OCI-LY1 (cell line): Measurements from ENCODE around the gene TMEM220.

Experiments used
- H2AFZ ChIP-seq: fragments of 200-600 bp; sonication (generic), shearing (Covaris generic); 2 replicates; pipeline ENCODE4 v1.6.0; 2014; ENCODE audit warnings: antibody characterized with exemption, mild to moderate bottlenecking, low read length
- H3F3A ChIP-seq: fragments of 200-600 bp; sonication (generic), shearing (Covaris generic); 2 replicates; pipeline ENCODE4 v1.6.0; 2014; ENCODE audit warnings: mild to moderate bottlenecking, antibody characterized with exemption, low read length, moderate library complexity; ENCODE audit not compliant: insufficient read depth
- H3K27ac ChIP-seq: fragments of 200-600 bp; sonication (generic); 2 replicates; pipeline ENCODE4 v1.5.1; 2014; ENCODE audit warnings: low read length, mixed run types, mild to moderate bottlenecking, low read depth; ENCODE audit not compliant: poor library complexity, severe bottlenecking
- H3K27me3 ChIP-seq: fragments of 200-600 bp; sonication (generic); 2 replicates; pipeline ENCODE4 v1.6.0; 2014; ENCODE audit warnings: antibody characterized with exemption, mild to moderate bottlenecking, low read length, moderate library complexity; ENCODE audit not compliant: insufficient read depth
- H3K36me3 ChIP-seq: fragments of 200-600 bp; sonication (generic); 2 replicates; pipeline ENCODE4 v1.6.1; 2014; ENCODE audit warnings: mild to moderate bottlenecking, antibody characterized with exemption, low read length, moderate library complexity, mixed read lengths; ENCODE audit not compliant: insufficient read depth
- H3K4me1 ChIP-seq: fragments of 200-600 bp; sonication (generic); 2 replicates; pipeline ENCODE4 v1.5.1; 2014; ENCODE audit warnings: mild to moderate bottlenecking, low read length, moderate library complexity; ENCODE audit not compliant: insufficient read depth, severe bottlenecking
- H3K4me2 ChIP-seq: fragments of 200-600 bp; sonication (generic), shearing (Covaris generic); 2 replicates; pipeline ENCODE4 v1.6.1; 2014; ENCODE audit warnings: low read length
- H3K4me3 ChIP-seq: fragments of 200-600 bp; sonication (generic); 2 replicates; pipeline ENCODE4 v1.5.1; 2014; ENCODE audit warnings: low read length, low read depth, mild to moderate bottlenecking, mixed read lengths; ENCODE audit not compliant: poor library complexity, severe bottlenecking
- H3K79me2 ChIP-seq: fragments of 200-600 bp; shearing (Covaris generic); 2 replicates; pipeline ENCODE4 v1.6.1; 2016; ENCODE audit warnings: mixed run types, low read length, mixed read lengths; ENCODE audit not compliant: insufficient read depth
- H3K9ac ChIP-seq: fragments of 200-600 bp; sonication (generic), shearing (Covaris generic); 2 replicates; pipeline ENCODE4 v1.6.1; 2014; ENCODE audit warnings: mild to moderate bottlenecking, low read length, mixed read lengths
- H3K9me2 ChIP-seq: fragments of 200-600 bp; sonication (generic), shearing (Covaris generic); 2 replicates; pipeline ENCODE4 v1.6.1; 2014; ENCODE audit warnings: low read depth, mild to moderate bottlenecking, low read length, mixed read lengths
- H3K9me3 ChIP-seq: fragments of 200-600 bp; shearing (Covaris generic); 2 replicates; pipeline ENCODE4 v1.6.1; 2014; ENCODE audit warnings: low read length, mixed read lengths
- H4K20me1 ChIP-seq: fragments of 200-600 bp; sonication (generic), shearing (Covaris generic); 2 replicates; pipeline ENCODE4 v1.6.0; 2016; ENCODE audit warnings: mild to moderate bottlenecking, low read length; ENCODE audit not compliant: insufficient read depth
- EZH2 ChIP-seq: fragments of 200-600 bp; sonication (generic), shearing (Covaris generic); IDR thresholded peaks from 2 replicates; pipeline ENCODE4 v1.8.0; 2017; ENCODE audit warnings: borderline replicate concordance, mixed run types, mild to moderate bottlenecking, antibody characterized with exemption, low read length, moderate library complexity, mixed read lengths
- TF ChIP-seq, protein P1 (sequence below): fragments of 200-600 bp; sonication (generic), shearing (Covaris generic); IDR thresholded peaks from 2 replicates; pipeline ENCODE4 v1.5.1; 2017; ENCODE audit warnings: mild to moderate bottlenecking, antibody characterized with exemption, low read length, moderate library complexity, mixed read lengths

The TMEM220 gene

DNA sequence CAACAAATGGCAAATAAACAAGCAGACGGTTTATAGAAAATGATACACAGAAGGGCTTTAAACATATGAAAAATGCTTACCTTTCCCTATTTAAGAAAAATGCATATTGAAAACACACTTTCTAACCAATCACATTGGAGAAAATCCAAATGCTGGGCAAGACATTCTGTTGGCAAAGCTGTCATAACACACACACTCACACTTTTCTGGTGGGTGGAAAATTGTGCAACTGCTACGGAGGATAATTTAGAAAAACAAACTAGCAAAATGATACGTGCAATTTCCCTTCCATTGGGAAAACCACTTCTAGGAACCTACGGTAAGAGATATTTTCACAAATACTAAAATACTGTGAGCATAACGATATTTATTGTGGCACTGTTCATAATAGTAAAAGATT is 62.9 kb downstream of the TMEM220 start:
- Histone ChIP-seq H3K36me3 (no peaks in the 10 kb centered on the region), H4K20me1 (no peaks in the 10 kb centered on the region), H3K9me3 (no peaks in the 10 kb centered on the region), H3K4me1 (no peaks in the 10 kb centered on the region), H3K4me3 (no peak overlapping the region), H3K9me2 (no peaks in the 10 kb centered on the region), H3K27me3 (no peaks in the 10 kb centered on the region), H3K9ac (no peak overlapping the region), H3K79me2 (no peaks in the 10 kb centered on the region), H3F3A (no peaks in the 10 kb centered on the region), H3K4me2 (no peak overlapping the region), H3K27ac (no peak overlapping the region), H2AFZ (no peak overlapping the region)
- no peak for TF ChIP-seq EZH2
- TF ChIP-seq, protein P1, sequence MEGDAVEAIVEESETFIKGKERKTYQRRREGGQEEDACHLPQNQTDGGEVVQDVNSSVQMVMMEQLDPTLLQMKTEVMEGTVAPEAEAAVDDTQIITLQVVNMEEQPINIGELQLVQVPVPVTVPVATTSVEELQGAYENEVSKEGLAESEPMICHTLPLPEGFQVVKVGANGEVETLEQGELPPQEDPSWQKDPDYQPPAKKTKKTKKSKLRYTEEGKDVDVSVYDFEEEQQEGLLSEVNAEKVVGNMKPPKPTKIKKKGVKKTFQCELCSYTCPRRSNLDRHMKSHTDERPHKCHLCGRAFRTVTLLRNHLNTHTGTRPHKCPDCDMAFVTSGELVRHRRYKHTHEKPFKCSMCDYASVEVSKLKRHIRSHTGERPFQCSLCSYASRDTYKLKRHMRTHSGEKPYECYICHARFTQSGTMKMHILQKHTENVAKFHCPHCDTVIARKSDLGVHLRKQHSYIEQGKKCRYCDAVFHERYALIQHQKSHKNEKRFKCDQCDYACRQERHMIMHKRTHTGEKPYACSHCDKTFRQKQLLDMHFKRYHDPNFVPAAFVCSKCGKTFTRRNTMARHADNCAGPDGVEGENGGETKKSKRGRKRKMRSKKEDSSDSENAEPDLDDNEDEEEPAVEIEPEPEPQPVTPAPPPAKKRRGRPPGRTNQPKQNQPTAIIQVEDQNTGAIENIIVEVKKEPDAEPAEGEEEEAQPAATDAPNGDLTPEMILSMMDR = no peak

DNA sequence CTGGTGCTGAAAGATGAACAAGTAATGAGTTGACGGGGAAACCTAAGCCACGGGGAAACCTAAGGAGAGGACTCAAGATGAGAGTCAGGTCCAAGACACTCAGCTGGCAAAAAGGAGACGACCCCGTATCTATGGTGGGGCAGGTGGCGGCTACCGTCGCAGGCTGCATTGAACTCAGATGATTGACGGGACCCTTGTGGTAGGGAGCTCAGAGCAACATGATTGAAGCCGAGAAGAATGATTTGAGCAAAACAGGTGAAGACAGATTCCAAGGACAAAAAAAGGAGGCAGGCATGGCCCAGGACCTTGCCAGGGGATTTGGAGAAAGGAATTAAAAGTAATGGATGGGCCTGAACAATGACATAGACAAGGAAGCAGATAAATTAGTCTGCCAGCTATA is 65.3 kb downstream of the TMEM220 start:
- no peaks in the 10 kb centered on the region for H3K27me3 ChIP-seq
- H2AFZ ChIP-seq = no peak overlapping the region
- H3K4me3 ChIP-seq = no peak overlapping the region
- H4K20me1 ChIP-seq = no peaks in the 10 kb centered on the region
- TF ChIP-seq, protein P1 = no peak
- TF ChIP-seq EZH2 = no peak
- H3K4me1 ChIP-seq = no peaks in the 10 kb centered on the region
- no peak overlapping the region for H3K9ac ChIP-seq
- no peaks in the 10 kb centered on the region for H3F3A ChIP-seq
- H3K27ac ChIP-seq = no peak overlapping the region
- no peaks in the 10 kb centered on the region for H3K79me2 ChIP-seq
- H3K4me2 ChIP-seq = no peak overlapping the region
- H3K36me3 ChIP-seq = no peaks in the 10 kb centered on the region
- H3K9me3 ChIP-seq = no peaks in the 10 kb centered on the region
- no peaks in the 10 kb centered on the region for H3K9me2 ChIP-seq
